ENCODE results near the gene BCR.

DNA sequence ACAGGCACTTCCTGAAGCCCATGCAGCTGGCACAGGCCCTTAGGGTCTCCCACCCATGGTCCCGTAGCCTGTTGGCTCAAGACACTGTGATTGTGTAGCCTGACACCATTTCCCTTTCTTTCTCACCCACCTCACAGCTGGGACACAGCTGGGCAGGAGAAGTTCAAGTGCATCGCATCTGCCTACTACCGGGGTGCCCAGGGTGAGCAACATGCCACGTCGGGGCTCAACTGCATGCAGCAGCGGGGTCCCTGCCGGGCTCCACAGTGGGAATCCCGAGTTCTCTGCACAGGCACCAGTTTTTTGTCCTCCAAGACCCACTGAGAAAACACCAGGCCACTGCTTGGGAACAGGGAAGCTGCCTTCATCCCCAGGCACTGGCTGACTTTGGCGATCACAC lies 24.5 kb upstream of the BCR start:
- TF ChIP-seq, protein P1, sequence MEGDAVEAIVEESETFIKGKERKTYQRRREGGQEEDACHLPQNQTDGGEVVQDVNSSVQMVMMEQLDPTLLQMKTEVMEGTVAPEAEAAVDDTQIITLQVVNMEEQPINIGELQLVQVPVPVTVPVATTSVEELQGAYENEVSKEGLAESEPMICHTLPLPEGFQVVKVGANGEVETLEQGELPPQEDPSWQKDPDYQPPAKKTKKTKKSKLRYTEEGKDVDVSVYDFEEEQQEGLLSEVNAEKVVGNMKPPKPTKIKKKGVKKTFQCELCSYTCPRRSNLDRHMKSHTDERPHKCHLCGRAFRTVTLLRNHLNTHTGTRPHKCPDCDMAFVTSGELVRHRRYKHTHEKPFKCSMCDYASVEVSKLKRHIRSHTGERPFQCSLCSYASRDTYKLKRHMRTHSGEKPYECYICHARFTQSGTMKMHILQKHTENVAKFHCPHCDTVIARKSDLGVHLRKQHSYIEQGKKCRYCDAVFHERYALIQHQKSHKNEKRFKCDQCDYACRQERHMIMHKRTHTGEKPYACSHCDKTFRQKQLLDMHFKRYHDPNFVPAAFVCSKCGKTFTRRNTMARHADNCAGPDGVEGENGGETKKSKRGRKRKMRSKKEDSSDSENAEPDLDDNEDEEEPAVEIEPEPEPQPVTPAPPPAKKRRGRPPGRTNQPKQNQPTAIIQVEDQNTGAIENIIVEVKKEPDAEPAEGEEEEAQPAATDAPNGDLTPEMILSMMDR (IDR thresholded peaks at IDR 0.05), result no peak
- no peak for TF ChIP-seq POLR2A (IDR thresholded peaks at IDR 0.05)
- TF ChIP-seq POLR2AphosphoS5 (IDR thresholded peaks at IDR 0.05), result no peak

All from upper lobe of left lung (tissue), 4 donors.